Prostate gland (tissue), 2 donors: Measurements from ENCODE around the gene ATP6V0B.

Experiments used
- CTCF ChIP-seq, 4 experiments: fragments of 200-600 bp in 2 of 4; fragments of 450-650 bp in 2 of 4; sonication (generic) in 2 of 4; IDR thresholded peaks; 1 replicate in 3 of 4; 2 replicates in 1 of 4; pipeline ENCODE4 v1.5.1; 2016 to 2019; ENCODE audit warnings: antibody characterized with exemption in 4 of 4, mild to moderate bottlenecking in 2 of 4, moderate library complexity in 2 of 4
- POLR2A ChIP-seq: fragments of 450-650 bp; IDR thresholded peaks from one replicate; pipeline ENCODE4 v1.6.1; 2016; ENCODE audit warnings: antibody characterized with exemption, mild to moderate bottlenecking

- no peak for TF ChIP-seq CTCF (IDR thresholded peaks at IDR 0.05)
- no peak for TF ChIP-seq POLR2A
Observed at GRCh38 chr1:43951021-43951985, 23.5 kb upstream of the ATP6V0B start.
